ACHN (cell line): ENCODE results near the gene DGKD.
A peak's percentile ranks its signal among the peaks of the same experiment; 100 is the strongest.
"Not testable (repeated sequence)": the region's sequence is repeated elsewhere in the genome, so short reads cannot be mapped to it uniquely, and the experiment has no call there.

ENCODE experiments used
- DNase-seq: peaks from one replicate; pipeline ENCODE4 v3.0.0-alpha.2; 2015
- in situ Hi-C: cut with HindIII; loops from 2 replicates; pipeline ENCODE4 v1.10.0; 2017; ENCODE audit warnings: low sequenced_read_pairs, low pct_ligation_motif_present, low pct_unique_long_range_greater_than_20kb

DGKD gene

DNA sequence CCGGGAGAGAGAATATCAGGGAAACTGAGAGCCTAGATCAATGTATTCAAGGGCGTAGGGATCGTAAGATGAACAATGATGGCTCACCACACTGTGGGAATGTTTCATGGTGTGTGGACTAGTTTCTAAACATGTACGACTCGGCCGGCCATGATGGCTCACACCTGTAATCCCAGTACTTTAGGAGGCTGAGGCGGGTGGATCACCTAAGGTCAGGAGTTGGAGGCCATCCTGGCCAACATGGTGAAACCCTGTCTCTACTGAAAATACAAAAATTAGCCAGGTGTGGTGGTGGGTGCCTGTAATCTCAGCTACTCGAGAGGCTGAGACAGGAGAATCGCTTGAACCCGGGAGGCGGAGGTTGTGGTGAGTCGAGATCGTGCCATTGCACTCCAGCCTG lies 18.2 kb upstream of the DGKD start:
- DNase-seq, in situ Hi-C loops: not testable (repeated sequence)

DNA sequence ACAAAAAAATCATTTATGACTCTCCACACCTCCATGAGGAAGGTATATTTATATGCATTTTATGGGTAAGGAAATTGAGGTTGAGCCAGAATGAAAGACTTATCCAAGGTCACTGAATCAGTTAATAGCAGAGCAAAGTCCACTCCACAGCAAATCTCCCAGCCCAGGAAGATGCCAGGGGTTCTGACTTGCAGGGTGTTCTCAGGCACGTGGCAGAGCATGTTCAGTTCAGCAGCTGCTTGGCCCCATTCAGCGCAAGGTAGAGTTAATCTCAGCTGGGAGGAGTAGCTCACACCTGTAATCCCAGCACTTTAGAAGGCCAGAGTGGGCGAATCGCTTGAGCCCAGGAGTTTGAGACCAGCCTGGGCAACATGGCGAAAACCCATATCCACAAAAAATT lies 17.8 kb upstream of the DGKD start:
- no peak for DNase-seq
- in situ Hi-C loops, result no loop called here

DNA sequence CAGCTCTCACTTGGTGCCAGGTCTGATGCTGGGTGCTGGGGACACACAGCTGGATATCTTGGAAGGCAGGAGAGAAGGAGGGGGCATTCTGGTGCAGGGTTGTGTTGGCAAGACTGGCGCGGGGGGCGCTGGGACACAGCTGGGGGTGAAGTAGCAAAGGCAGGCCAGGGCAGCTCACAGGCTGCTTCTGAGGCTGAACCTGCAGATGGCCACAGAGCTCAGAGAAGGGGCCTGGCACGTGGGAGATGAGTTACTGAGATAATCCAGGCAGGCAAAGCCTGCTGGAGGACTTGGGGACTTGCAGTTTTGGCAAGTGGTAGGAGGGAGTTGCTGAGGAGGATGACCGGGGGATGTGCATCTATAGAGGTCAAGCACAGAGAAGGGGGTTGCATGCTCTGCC lies 16.2 kb upstream of the DGKD start:
- DNase-seq, result no peak
- in situ Hi-C loops, result no loop called here

DNA sequence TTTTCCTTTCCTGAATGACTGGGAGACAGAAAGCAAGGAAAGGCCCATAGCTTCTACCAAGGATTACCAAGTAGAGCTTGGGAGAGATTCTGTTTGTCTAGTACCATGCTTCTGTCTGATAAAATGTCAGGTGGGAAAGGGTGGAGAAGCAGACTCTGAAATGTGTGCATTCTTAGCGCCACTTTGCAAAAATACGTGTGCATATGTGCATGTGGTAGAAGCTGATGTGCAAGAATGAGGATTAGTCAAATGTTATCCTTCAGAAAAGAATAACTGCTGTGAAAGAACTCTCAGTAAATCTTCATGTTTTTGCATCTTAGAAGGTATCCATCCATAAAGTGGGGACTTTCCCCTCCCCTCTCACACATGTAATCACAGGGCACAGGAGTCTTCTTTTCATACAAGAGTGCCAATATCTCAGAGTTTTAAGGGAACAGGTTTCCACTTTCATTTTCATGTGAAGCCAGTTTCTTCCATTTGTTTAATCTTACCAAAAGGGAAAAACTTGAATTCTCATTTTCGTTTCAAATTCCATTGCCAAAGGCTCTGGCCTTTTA lies 15.4 kb upstream of the DGKD start:
- DNase-seq, result no peak
- in situ Hi-C loops, result no loop called here

DNA sequence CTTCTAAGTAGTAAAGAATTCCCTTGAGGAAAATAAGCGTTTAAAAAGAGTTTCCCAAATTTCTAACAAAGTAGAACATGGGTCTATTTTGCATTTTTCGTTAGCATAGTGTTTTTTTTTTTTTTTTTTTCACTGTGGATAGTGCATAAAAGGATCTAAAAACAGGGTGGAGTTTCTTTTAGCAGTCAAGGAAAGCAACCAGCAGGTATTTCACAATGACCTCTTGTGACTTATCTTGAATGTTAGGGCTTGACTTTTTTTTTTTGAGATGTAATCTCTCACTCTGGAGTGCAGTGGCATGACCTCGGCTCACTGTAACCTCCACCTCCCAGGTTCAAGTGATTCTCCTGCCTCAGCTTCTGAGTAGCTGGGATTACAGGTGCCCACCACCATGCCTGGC lies 14.9 kb upstream of the DGKD start:
- DNase-seq, result no peak
- in situ Hi-C loops, result no loop called here

DNA sequence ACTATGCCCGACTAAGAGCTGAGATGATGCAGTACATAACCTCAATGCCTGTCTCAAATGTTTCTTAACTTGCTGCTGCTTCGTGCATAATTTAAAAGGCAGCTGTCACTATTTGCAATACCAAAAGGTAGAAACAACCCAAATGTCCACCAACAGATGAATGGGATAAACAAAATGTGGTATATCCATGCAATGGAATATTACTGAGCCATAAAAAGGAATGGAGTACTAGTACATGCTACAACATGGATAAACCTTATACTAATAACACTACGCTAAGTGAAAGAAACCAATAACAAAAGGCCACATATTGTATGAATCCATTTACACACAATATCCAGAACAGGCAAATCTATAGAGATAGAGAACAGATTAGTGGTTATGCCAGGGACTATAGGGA lies 13.0 kb upstream of the DGKD start:
- no peak for DNase-seq
- in situ Hi-C loops, result no loop called here

DNA sequence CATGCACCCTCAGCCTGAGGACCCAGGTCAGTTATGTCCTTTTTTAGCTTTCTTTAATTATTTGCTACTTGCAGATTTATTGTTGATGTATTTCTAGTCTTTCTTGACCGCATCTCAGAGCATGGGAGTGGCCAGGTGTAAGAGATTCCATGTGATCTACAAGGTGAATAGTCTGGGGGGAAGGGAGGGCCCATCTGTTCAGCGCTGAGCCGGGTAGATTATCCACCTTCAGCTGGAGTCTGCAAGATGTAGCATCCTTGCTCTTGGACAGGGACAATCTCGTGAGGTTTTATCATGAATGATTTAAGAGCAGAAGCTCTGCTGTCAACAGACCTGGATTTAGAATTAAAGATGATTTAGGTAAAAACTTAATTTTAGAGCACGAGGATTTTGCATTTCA lies 12.0 kb upstream of the DGKD start:
- no peak for DNase-seq
- in situ Hi-C loops, result no loop called here

DNA sequence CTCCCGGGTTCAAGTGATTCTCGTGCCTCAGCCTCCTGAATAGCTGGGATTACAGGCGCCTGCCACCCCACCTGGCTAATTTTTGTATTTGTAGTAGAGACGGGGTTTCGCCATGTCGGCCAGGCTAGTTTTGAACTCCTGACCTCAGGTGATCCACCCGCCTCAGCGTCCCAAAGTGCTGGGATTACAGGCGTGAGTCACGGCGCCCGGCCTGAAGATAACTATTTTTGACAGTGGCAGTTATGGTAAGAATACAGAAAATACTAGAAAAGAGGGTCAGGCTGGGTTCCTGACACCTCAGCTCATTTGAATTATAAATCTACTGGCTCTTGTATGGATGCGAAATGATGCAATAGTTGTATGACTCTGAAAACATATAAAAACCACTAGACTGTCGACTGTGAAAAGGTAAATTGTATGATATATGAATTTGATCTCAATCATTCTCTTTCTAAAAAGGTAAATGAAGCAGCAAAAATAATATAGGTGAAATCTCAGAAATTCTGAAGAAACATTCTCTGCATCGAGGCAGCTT lies 11.1 kb upstream of the DGKD start:
- in situ Hi-C loops, result no loop called here

DNA sequence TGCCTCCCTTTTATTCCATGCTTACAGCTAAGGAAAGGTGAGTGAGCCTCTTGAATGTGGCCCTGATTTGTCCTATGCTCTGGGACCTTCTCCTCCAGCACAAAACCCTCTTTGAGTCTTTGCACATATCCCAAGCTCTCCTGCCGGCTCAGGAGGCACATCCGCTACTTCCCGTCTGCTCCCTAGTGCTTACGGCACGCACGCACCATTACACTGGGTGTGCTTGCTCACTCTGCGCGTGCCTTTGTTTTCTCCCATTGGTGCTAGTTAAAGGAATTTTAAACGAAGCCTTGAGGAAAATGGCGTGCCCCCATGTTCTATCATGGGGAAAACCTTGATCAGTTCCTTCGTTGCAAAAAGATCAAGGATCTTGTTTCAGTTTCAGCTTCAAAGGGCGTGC lies 7.9 kb upstream of the DGKD start:
- DNase-seq, result no peak
- in situ Hi-C loops, result no loop called here

More for the DNA sequence above, 11.1 kb upstream of the DGKD start:
- DNase-seq, result no peak

DNA sequence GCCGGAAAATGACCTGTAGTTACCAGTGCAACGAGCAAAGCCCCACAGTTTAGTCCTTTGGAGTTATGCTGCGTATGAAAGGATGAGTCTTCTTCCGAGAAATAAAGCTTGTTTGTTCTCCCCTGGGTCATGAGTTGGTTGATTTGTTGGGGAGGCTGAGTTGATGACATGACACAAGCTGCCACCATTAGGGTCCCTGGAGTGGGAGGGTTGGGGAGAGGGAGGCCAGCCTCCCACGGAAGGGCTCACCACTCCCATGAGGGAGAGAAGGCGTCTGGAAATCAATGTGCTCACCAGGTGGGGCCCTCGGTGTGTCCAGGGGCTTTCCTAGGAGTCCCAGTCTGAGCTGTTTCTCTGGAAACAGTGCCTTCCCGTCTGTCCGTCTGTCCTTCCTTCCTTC lies 7.4 kb upstream of the DGKD start:
- in situ Hi-C loops, result no loop called here

DNA sequence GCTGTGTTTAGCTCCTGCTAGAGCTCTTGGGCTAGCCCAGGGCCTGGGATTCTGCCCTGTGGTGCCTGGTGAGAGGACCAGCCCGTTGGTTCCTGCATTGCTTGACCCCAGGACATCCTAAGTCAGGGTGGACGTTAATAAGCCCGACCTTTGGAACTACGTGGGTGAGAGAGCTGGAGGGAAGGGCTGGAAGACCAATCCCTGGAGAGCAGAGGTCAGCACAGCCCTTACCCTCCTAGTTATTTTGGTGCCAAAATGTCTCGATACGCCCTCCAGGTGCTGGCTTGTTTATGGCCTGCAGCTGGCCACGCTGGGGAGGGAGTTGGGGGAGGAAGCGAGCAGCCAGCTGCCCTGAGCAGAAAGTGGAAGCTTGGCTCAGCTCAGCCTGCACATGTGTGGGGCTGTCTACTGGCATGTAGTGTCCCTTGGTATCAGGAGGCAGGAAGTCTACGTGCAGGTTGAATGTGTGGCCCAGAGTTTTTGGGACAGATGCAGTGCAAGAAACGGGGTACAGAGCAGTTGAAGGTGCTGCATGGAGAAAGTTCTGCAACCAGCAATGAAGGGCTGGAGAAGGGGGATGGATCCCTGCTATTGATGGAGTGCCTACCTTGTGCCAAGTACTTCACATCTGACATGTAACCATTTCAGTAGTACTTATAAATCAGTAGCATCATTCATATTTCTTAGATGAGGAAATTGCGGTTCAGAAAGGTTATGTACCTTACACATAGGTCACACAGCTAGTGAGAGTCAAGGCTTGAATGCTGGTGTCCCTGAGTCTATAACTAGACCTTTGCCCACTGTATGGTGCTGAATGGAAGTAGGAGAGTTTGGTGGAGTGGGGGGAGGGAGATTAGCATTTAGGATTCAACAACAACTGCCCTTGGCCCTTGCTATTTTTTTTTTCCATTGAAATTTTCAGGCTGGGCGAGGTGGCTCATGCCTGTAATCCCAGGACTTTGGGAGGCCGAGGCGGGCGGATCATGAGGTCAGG lies 5.0 kb upstream of the DGKD start:
- no peak for DNase-seq
- in situ Hi-C loops, result no loop called here

More for the DNA sequence above, 7.4 kb upstream of the DGKD start:
- no peak for DNase-seq

DNA sequence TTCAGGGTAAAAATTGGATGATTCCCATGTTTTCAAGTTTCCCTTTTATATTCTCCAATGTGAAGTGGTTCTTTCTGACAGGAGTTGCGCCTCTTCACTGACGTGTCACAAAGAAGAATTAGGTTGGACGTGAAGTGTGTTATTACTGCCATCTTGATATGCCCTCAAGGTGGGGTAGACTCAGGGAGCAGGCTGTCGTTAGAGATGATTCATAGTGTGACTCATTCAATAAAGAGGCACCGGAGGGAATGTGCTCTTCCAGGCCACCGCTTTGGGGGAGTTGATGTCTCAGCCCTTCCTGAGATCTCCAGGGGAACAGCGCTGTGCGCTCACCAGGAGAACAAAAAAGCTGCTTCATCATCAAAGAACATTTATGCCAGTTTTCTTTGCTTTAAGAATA lies 3.6 kb upstream of the DGKD start:
- DNase-seq, result peak; percentile 97
- in situ Hi-C loops, result no loop called here

DNA sequence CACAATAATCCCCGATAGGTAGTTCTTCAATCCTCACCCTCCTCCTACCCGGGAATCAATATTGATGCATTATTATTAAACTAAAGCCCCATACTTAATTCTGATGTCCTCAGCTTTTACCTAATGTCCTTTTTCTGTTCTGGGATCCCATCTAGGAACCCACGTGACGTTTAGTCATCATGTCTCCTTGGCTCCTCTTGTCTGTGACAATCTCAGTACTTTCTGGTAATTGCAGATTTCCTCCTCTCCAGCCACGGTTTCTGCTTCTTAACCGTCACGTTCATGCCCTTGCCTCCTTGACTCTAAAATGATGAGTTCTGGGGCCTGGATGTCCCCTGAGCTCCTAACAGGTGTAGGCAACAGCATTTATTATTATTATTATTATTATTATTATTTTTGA lies 2.9 kb upstream of the DGKD start:
- DNase-seq, result peak; percentile 8

DNA sequence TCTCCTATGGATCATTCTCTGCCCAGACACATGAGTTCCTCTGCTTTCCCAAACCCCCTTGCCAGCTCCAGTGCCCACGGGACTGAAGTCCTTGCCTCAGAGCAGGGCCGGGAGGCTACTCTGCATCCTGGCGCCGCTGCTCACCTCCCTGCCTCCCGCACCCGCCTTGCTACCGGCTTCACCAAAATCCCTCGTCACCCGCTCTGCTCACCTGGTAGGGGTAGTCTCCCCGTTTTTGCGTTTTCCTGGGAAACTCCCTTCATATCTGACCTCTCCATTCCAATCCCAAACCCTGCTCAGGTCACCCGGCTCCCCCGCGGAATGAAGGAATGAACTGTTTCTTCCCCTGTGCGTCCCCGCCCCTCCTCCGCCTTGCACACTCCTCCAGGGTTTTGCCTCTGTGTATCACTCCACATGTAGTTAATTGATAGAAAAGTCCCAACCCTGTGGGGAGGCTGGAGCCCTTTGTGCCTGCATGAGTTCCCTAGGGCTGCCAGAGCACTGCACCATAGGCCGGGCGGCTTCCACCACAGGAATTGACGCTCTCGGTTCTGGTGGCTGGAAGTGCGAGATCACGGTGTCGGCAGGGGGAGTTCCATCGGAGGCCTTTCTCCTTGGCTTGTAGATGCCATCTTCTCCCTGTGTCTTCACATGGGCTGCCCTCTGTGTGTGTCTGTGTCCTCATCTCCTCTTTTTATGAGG lies 2.0 kb upstream of the DGKD start:
- no peak for DNase-seq
- in situ Hi-C loops, result no loop called here

More for the DNA sequence above, 2.9 kb upstream of the DGKD start:
- in situ Hi-C loops, result no loop called here

DNA sequence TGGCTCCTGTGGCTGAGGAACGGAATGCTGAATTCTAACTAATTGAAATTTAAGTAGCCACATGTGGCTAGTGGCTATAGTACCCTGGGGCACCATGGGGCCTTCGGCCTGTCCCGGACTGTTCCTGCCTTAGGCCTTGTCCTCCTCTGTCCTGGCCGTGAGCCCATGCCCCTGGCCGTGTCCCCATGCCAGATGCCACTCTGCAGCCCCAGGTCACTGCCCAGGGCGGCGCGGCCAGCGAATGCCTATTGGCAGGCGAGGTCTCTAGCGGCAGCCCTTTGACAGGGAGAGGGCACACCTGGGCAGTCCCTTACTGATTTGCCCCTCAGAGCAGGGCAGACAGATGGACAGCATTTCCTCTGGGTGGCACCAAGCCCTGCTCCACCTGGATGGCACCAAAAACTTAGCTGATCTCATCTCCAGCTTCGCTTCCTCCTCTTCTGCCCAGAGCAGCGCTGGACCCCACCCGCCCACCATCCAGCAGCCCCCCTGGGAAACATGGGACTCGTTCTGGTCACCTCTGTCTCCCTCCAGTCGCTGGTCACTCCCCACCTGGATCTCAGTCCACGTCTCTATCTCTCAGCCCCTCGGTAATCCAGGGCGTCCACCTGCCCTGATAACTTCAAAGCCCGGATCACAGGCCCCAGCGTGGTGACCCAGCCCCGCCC lies 1.1 kb upstream of the DGKD start:
- DNase-seq, result no peak
- in situ Hi-C loops, result no loop called here

DNA sequence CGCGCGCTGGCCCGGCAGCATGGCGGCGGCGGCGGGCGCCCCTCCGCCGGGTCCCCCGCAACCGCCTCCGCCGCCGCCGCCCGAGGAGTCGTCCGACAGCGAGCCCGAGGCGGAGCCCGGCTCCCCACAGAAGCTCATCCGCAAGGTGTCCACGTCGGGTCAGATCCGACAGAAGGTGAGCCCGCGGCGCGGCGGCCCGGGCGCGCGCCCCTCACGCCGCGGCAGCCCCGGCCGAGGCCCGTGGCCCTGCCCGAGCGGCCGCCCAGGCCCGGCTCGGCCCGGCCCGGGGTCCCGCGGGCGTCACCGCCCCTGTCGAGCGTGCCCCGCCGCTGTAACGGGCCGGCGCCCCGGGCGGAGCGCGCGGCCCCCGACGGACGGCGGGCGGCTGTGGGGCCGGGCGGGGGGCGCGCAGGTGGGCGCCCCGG lies 218 bp downstream of the DGKD start:
- DNase-seq, result no peak
- in situ Hi-C loops, result no loop called here

DNA sequence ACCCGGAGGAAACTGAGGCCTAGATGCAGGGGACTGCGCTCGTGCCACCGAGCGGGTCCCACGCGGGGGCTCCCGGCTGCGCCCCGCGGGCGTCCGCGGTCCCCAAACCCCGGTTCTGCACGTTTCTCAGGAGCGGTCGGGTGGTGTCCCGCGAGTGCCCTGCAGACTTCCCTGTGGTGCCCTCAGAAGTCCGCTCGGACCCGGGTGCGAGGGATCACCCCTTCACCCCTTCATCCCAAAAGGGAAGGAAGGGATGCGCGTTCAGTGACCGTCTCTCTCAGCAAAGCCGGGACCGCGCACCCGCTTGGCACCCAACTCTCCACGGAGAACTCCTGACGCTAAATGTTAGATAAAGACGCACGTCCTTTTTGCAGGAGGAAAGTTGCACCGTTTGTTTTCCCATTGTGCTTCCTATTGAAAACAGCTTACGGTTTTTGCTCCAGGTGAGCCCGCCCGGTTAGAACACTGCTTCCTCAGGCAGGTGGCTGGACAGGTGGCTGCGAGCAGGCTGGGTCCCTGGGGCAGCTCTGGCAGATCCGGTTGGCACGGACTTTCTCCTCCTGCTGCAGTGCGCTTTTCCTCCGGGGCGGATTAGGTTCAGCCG lies 779 bp downstream of the DGKD start:
- in situ Hi-C loops, result no loop called here
- DNase-seq, result peak; percentile 38

DNA sequence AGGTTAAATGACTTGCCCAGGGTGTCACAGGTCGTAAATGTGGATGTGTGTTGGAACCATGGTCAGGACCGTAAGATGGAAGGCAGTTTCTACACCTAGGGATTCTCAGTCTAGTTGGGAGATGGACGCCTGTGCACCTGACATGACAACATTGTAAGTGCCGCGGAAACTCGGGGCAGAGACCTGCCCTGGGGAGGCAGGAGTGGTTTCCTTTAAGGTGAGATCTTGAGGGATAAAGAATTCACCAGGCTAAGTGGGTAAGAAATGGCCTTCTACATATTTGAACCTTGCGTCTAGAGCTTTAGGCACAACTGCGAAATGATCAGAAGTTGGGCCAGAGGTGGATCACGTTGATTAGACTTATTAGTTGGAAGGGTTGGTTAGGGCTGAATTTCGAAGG lies 1.6 kb downstream of the DGKD start:
- in situ Hi-C loops, result no loop called here
- no peak for DNase-seq
